ENCODE results near the gene NHLRC1.

Gene NHLRC1

DNA sequence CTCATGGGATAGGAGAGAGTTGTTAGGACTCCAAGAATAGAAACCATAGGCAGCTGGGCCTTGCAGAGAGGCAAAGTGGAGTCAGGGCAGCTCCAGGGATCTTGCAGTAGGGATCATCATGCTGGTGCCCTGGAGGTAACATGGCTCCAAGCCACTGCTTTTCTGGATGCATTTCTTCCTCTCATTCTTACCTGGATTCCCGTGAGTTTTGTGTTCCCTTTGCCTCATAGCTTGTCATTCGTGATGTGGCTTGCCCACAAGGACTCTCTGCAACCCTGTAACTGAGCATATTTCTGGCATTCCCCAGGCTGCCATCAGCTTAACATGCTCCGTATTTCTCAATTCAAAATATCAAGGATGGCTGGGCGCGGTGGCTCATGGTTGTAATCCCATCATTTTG lies 5.3 kb downstream of the NHLRC1 start:
- ATAC-seq (ENCODE audit: low read depth) (no peak), DNase-seq (ENCODE audit: low spot score) (no peak)
- no peaks in the 10 kb centered on the region for H3K4me1 ChIP-seq (ENCODE audit: insufficient read depth, poor library complexity, severe bottlenecking)
- no peak overlapping the region for H3K4me3 ChIP-seq (ENCODE audit: severe bottlenecking)
- no peaks in the 10 kb centered on the region for H3K36me3 ChIP-seq (ENCODE audit: low read depth)
- H3K27ac ChIP-seq (ENCODE audit: poor library complexity, severe bottlenecking), result no peak overlapping the region
- H3K27me3 ChIP-seq (ENCODE audit: insufficient read depth, poor library complexity, severe bottlenecking), result no peaks in the 10 kb centered on the region
- H3K9me3 ChIP-seq (ENCODE audit: severe bottlenecking), result no peaks in the 10 kb centered on the region
- TF ChIP-seq, protein P1, sequence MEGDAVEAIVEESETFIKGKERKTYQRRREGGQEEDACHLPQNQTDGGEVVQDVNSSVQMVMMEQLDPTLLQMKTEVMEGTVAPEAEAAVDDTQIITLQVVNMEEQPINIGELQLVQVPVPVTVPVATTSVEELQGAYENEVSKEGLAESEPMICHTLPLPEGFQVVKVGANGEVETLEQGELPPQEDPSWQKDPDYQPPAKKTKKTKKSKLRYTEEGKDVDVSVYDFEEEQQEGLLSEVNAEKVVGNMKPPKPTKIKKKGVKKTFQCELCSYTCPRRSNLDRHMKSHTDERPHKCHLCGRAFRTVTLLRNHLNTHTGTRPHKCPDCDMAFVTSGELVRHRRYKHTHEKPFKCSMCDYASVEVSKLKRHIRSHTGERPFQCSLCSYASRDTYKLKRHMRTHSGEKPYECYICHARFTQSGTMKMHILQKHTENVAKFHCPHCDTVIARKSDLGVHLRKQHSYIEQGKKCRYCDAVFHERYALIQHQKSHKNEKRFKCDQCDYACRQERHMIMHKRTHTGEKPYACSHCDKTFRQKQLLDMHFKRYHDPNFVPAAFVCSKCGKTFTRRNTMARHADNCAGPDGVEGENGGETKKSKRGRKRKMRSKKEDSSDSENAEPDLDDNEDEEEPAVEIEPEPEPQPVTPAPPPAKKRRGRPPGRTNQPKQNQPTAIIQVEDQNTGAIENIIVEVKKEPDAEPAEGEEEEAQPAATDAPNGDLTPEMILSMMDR (IDR thresholded peaks at IDR 0.05; ENCODE audit: poor library complexity, severe bottlenecking), result no peak

DNA sequence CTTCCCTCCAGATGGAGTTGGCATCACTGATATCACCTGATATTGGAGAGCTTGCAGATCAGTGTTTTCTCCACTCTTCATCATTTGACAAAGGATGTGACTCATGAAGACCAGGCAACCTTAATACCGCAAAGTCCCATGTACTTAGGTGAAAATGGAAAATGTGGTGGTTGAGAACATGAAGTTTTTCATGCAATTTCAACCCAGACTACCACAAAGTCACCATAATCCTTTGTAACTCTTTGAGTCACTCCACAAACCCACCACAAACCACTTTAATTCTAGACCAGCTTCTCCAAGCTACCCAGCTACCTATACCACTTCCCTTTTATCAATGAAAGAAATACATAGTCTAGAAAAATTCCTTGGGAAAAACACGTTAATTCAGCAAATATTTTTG lies 7.1 kb downstream of the NHLRC1 start:
- H3K27ac ChIP-seq (ENCODE audit: poor library complexity, severe bottlenecking), result no peak overlapping the region
- H3K36me3 ChIP-seq (ENCODE audit: low read depth), result no peaks in the 10 kb centered on the region
- H3K4me1 ChIP-seq (ENCODE audit: insufficient read depth, poor library complexity, severe bottlenecking), result no peaks in the 10 kb centered on the region
- DNase-seq (ENCODE audit: low spot score) (no peak), ATAC-seq (ENCODE audit: low read depth) (no peak)
- TF ChIP-seq, protein P1 (IDR thresholded peaks at IDR 0.05; ENCODE audit: poor library complexity, severe bottlenecking), result no peak
- no peaks in the 10 kb centered on the region for H3K27me3 ChIP-seq (ENCODE audit: insufficient read depth, poor library complexity, severe bottlenecking)
- H3K9me3 ChIP-seq (ENCODE audit: severe bottlenecking), result no peaks in the 10 kb centered on the region
- H3K4me3 ChIP-seq (ENCODE audit: severe bottlenecking), result no peak overlapping the region

DNA sequence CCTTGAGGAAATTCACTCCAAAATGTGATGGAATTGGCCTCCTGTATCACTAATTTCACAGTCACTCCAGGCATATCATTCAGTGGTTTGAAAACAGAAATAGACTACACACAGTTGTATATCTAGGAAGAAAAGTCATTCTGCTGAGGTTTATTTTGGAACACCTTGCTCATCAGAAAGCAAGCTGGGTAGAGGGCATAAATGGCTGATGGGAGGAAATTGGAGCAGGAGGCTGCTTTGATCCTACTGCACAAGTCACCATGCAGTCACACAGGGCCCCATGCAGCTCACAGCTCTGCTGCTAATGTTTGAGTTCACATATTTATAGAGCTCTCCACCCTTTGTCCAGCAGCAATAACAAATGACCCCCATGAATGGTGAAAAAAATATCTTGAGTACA lies 12.3 kb downstream of the NHLRC1 start:
- H3K9me3 ChIP-seq (ENCODE audit: severe bottlenecking), result peaks cover 7% of the 10 kb centered on the region
- H3K36me3 ChIP-seq (ENCODE audit: low read depth), result no peaks in the 10 kb centered on the region
- H3K4me3 ChIP-seq (ENCODE audit: severe bottlenecking), result no peak overlapping the region
- H3K27me3 ChIP-seq (ENCODE audit: insufficient read depth, poor library complexity, severe bottlenecking), result no peaks in the 10 kb centered on the region
- TF ChIP-seq, protein P1 (IDR thresholded peaks at IDR 0.05; ENCODE audit: poor library complexity, severe bottlenecking), result no peak
- no peak for DNase-seq (ENCODE audit: low spot score)
- no peak overlapping the region for H3K27ac ChIP-seq (ENCODE audit: poor library complexity, severe bottlenecking)
- no peak for ATAC-seq (ENCODE audit: low read depth)
- H3K4me1 ChIP-seq (ENCODE audit: insufficient read depth, poor library complexity, severe bottlenecking), result no peaks in the 10 kb centered on the region

DNA sequence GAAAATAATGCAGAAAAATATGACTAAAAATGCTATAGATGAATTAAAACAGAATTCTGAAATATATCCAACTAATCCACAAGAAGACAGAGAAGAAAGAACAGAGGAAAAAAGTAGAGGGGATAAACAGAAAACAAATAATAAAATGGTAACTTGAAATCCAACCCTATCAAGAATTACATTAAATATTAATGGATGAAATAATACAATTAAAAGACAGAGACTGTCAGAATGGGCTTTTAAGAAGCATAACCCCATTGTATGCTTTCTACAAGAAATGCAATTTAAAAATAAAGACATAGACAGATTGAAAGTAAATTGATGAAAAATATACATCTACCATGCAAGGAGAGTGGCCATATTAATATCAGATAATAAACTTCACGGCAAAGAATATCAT lies 15.4 kb downstream of the NHLRC1 start:
- Histone ChIP-seq H3K36me3 (ENCODE audit: low read depth) (no peaks in the 10 kb centered on the region), H3K4me3 (ENCODE audit: severe bottlenecking) (no peak overlapping the region), H3K27me3 (ENCODE audit: insufficient read depth, poor library complexity, severe bottlenecking) (no peaks in the 10 kb centered on the region), H3K27ac (ENCODE audit: poor library complexity, severe bottlenecking) (no peak overlapping the region), H3K4me1 (ENCODE audit: insufficient read depth, poor library complexity, severe bottlenecking) (no peaks in the 10 kb centered on the region), H3K9me3 (ENCODE audit: severe bottlenecking) (peaks cover 7% of the 10 kb centered on the region)
- DNase-seq (ENCODE audit: low spot score) (no peak), ATAC-seq (ENCODE audit: low read depth) (no peak)
- TF ChIP-seq, protein P1 (IDR thresholded peaks at IDR 0.05; ENCODE audit: poor library complexity, severe bottlenecking), result no peak

DNA sequence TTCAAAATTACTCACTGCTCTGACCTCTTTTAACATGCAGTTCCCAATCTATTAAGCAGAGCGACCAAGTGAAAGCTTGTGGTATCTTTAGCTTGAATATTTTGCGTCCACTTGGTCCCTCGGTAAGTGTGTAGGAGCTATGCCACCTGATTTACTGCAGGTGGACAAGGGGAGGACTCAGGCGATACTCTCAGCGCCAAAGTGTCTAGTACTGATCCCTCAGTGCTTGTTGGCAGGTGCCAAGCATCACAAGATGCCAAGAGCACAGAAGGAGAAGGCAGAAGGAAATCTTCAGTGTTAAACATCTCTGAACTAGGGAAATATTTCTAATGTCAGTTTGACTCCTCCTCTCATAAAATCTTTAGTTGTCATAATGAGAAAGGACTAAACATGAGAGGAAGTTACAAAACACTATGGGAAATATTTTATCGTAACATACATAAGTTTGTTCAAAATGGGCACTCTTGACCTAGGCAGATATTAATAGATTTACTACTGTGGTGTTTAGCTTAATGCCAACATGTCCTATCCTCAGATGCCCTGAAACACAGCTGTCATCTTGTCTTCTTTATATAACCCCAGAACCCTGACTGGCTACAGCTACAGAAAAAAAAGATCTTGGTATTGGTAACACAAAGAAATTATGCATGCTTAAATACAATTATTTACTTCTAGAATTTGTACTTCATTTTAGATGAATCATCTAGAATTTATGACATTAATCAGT lies 19.5 kb downstream of the NHLRC1 start:
- ATAC-seq (ENCODE audit: low read depth) (no peak), DNase-seq (ENCODE audit: low spot score) (no peak)
- H3K36me3 ChIP-seq (ENCODE audit: low read depth), result no peaks in the 10 kb centered on the region
- no peak overlapping the region for H3K4me3 ChIP-seq (ENCODE audit: severe bottlenecking)
- no peak overlapping the region for H3K27ac ChIP-seq (ENCODE audit: poor library complexity, severe bottlenecking)
- no peaks in the 10 kb centered on the region for H3K4me1 ChIP-seq (ENCODE audit: insufficient read depth, poor library complexity, severe bottlenecking)
- peaks cover 4% of the 10 kb centered on the region for H3K9me3 ChIP-seq (ENCODE audit: severe bottlenecking)
- TF ChIP-seq, protein P1 (IDR thresholded peaks at IDR 0.05; ENCODE audit: poor library complexity, severe bottlenecking), result no peak
- H3K27me3 ChIP-seq (ENCODE audit: insufficient read depth, poor library complexity, severe bottlenecking), result no peaks in the 10 kb centered on the region
